ENCODE measurements around the gene AMBRA1. TPM values are rescaled to one million over a fixed set of nuclear protein-coding genes. Genes with fewer than 3 reads are reported as not detected.

AMBRA1 gene
- total RNA-seq, 3 donors from 2014 or later (not counting 1 experiment from before 2014, with no cell fraction given), result 41.3 to 52.7 (median 46.2) TPM

- intact Hi-C loops (cut with micrococcal nuclease), result no loop called here
- Mint-ChIP-seq H3K4me1 (peaks cover 19 to 28% of the 10 kb centered on the region in 2 donors), H3K27ac (no peak overlapping the region), H3K36me3 (no peaks in the 10 kb centered on the region), H3K27me3 (ENCODE audit: low read depth in 2 of 2) (peaks cover 14% of the 10 kb centered on the region in 2 donors), H3K9me3 (no peaks in the 10 kb centered on the region), H3K4me3 (peak overlapping the region; percentile 80)
- Histone ChIP-seq H3K27ac (ENCODE audit: low read length) (no peak overlapping the region), H3K36me3 (ENCODE audit: control insufficient read depth, insufficient read depth, low read length) (peaks cover 10% of the 10 kb centered on the region), H3K4me3 (ENCODE audit: low read length) (no peak overlapping the region), H3K9me3 (ENCODE audit: control insufficient read depth, insufficient read depth, low read length) (no peaks in the 10 kb centered on the region), H3K4me1 (ENCODE audit: control insufficient read depth, insufficient read depth, low read length) (peaks cover 36% of the 10 kb centered on the region), H3K27me3 (ENCODE audit: control insufficient read depth, insufficient read depth, low read length) (peaks cover 28% of the 10 kb centered on the region)
- ATAC-seq, result no peak
- DNase-seq, result no peak
- WGBS (ENCODE audit: insufficient coverage), result 94% methylated on average over 3 of the region's 4 CpGs
- no peak for TF ChIP-seq CTCF (IDR thresholded peaks at IDR 0.05)
Measured at GRCh38 chr11:46393231-46393616, 200.6 kb downstream of the AMBRA1 start.

DNA sequence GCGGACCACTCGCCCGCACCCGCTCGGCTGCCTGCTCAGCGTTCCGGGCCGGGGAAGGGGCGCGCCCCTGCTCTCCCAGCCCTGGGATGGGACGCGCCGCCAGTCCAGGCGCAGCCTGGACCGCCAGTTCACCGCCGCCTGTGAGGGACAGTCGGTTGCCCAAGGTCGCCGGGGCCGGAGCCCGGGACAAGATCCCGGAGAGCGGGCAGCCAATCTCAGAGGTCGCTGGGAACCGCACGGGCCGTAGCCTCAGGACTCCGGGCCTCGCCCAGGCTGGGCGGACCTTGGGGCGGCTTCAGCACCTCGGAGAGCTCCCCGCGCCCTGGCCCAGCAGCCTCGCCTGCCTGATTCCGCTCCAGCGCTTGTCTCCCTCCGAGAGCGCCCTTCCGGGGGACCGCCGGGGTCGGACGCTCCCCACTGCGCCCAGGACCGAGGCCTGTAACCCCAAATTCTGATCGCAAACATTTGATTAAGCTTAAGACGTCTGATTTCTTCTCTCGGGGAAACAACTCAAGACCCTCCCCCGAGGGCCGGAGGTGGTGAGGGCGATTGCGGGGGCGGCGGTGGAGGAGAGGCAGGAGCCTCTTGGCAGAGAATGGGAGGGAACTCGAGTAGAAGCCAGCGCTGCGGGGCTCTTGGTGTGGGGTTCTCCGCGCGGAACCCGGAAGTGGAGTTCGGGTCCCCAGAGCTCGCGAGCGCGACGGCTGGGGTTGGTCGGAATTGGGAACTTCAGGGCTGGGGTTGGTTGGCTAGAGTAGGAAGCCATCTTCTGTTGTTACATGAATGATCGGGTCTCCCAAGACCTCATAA, 201.2 kb downstream of the AMBRA1 start:
- Histone ChIP-seq H3K27ac (ENCODE audit: low read length) (no peak overlapping the region), H3K27me3 (ENCODE audit: control insufficient read depth, insufficient read depth, low read length) (peaks cover 34% of the 10 kb centered on the region), H3K4me3 (ENCODE audit: low read length) (no peak overlapping the region), H3K9me3 (ENCODE audit: control insufficient read depth, insufficient read depth, low read length) (no peaks in the 10 kb centered on the region), H3K4me1 (ENCODE audit: control insufficient read depth, insufficient read depth, low read length) (peaks cover 42% of the 10 kb centered on the region), H3K36me3 (ENCODE audit: control insufficient read depth, insufficient read depth, low read length) (peaks cover 8% of the 10 kb centered on the region)
- DNase-seq, result peak; percentile 84 to 89
- ATAC-seq, result peak; percentile 91 to 97 (median 93)
- intact Hi-C loops (cut with micrococcal nuclease), result no loop called here
- H3K27me3 Mint-ChIP-seq (ENCODE audit: low read depth in 2 of 2), result peaks cover 18% of the 10 kb centered on the region in 2 donors
- H3K4me3 Mint-ChIP-seq, result peak overlapping the region; percentile 80
- WGBS (ENCODE audit: insufficient coverage), result 4% methylated on average over 71 of the region's 71 CpGs
- TF ChIP-seq CTCF (IDR thresholded peaks at IDR 0.05), result no peak
- no peaks in the 10 kb centered on the region for H3K9me3 Mint-ChIP-seq
- H3K36me3 Mint-ChIP-seq, result no peaks in the 10 kb centered on the region
- H3K4me1 Mint-ChIP-seq, result peaks cover 23 to 34% of the 10 kb centered on the region in 2 donors
- H3K27ac Mint-ChIP-seq, result peak overlapping the region in 1 of 2 donors; percentile 18

- TF ChIP-seq CTCF (IDR thresholded peaks at IDR 0.05), result no peak
- peaks cover 4% of the 10 kb centered on the region for H3K36me3 ChIP-seq (ENCODE audit: control insufficient read depth, insufficient read depth, low read length)
- peak in 1 of 2 donors; percentile 32 for DNase-seq
- peaks cover 38% of the 10 kb centered on the region for H3K27me3 ChIP-seq (ENCODE audit: control insufficient read depth, insufficient read depth, low read length)
- peaks cover 44% of the 10 kb centered on the region for H3K4me1 ChIP-seq (ENCODE audit: control insufficient read depth, insufficient read depth, low read length)
- no peaks in the 10 kb centered on the region for H3K9me3 ChIP-seq (ENCODE audit: control insufficient read depth, insufficient read depth, low read length)
- 1% methylated on average over 123 of the region's 123 CpGs for WGBS (ENCODE audit: insufficient coverage)
- H3K27me3 Mint-ChIP-seq (ENCODE audit: low read depth in 2 of 2), result peaks cover 24 to 26% of the 10 kb centered on the region in 2 donors
- peak within 1 kb of the TSS in 1 of 2 donors; percentile 18 for H3K27ac Mint-ChIP-seq
- no peak for ATAC-seq
- H3K4me1 Mint-ChIP-seq, result peaks cover 23 to 39% of the 10 kb centered on the region in 2 donors
- no peak within 1 kb of the TSS for H3K27ac ChIP-seq (ENCODE audit: low read length)
- no peaks in the 10 kb centered on the region for H3K36me3 Mint-ChIP-seq
- H3K9me3 Mint-ChIP-seq, result no peaks in the 10 kb centered on the region
- H3K4me3 ChIP-seq (ENCODE audit: low read length), result no peak within 1 kb of the TSS
- intact Hi-C loops (cut with micrococcal nuclease), result no loop called here
- H3K4me3 Mint-ChIP-seq, result peak within 1 kb of the TSS; percentile 80
Measured at GRCh38 chr11:46391578-46392420, 202.0 kb downstream of the AMBRA1 start, which contains the start of gene CHRM4. CHRM4 (minus strand) TSS chr11:46391776; CDS start chr11:46386557, 5,219 bp downstream.

Data from natural killer cell (primary cell).